Choroid plexus epithelial cell (primary cell): ENCODE measurements around the gene SELENOO.
A peak's percentile ranks its signal among the peaks of the same experiment; 100 is the strongest.

Experiments used
- DNase-seq: peaks from one replicate; pipeline ENCODE4 v3.0.0-alpha.2; 2010; ENCODE audit warnings: low read depth
- H3K4me3 ChIP-seq: 2 replicates; pipeline ENCODE4 v1.5.1; 2011; ENCODE audit warnings: low read depth, mild to moderate bottlenecking, control low read depth, low read length, moderate library complexity
- TF ChIP-seq, protein P1 (sequence below): conservative IDR thresholded peaks from 2 replicates; pipeline ENCODE4 v1.5.1; 2011; ENCODE audit warnings: low read depth, mild to moderate bottlenecking, control low read depth, inconsistent platforms, low read length, moderate library complexity

Gene SELENOO

DNA sequence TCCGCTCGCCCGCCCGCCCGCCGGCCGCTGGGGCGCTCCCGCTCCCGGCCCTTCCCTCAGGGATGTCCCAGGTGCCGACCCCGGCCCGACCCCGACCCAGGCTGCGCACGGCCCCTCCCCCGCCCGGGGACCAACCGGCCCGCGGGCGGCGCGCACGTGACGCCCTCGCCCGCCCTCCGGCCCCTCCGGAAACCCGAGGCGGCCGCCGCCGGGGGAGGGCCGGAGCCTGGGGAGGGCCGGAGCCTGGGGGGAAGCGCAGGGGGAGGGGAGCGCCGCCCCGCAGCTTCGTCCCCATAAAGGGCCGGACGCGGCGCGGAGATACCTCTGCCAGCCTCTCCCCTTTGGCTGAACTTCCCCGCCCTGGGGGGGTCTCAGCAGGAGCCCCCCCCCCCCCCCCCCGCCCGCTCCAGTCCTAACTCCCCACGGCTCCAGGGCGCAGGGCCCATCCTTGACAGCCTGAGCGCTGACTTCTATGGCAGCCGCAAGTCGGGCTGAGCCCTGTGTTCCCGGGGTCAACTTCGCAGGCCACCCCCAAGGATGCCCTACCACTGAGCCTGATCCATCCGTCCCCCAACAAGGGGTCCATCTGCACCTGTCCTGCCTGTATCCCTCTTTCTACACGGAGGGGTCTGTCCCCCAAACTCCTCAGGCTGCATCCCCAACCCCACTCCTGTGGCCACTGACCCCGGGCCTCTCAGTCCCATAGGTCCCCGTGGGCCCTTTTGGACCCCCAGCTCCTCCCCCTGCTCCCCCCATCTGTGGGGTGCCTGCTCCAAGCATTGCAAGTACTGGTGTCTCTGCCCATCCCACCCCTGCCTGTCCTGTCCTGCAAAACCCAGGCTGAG lies 61.0 kb downstream of the SELENOO start, which contains the start of gene MAPK12:
MAPK12 (minus strand) TSS at position 69 of the 845 bp plus-strand sequence. CDS start 174 bp downstream, outside the sequence.
- DNase-seq = peak; percentile 28
- TF ChIP-seq, protein P1, sequence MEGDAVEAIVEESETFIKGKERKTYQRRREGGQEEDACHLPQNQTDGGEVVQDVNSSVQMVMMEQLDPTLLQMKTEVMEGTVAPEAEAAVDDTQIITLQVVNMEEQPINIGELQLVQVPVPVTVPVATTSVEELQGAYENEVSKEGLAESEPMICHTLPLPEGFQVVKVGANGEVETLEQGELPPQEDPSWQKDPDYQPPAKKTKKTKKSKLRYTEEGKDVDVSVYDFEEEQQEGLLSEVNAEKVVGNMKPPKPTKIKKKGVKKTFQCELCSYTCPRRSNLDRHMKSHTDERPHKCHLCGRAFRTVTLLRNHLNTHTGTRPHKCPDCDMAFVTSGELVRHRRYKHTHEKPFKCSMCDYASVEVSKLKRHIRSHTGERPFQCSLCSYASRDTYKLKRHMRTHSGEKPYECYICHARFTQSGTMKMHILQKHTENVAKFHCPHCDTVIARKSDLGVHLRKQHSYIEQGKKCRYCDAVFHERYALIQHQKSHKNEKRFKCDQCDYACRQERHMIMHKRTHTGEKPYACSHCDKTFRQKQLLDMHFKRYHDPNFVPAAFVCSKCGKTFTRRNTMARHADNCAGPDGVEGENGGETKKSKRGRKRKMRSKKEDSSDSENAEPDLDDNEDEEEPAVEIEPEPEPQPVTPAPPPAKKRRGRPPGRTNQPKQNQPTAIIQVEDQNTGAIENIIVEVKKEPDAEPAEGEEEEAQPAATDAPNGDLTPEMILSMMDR = no peak
- H3K4me3 ChIP-seq = peak within 1 kb of the TSS; percentile 67

GRCh38 chr22:50262460-50262911 lies 61.7 kb downstream of the SELENOO start:
- TF ChIP-seq, protein P1 = no peak
- H3K4me3 ChIP-seq = no peak overlapping the region
- DNase-seq = no peak

GRCh38 chr22:50262973-50263617 lies 62.3 kb downstream of the SELENOO start:
- DNase-seq = no peak

GRCh38 chr22:50264104-50264745 lies 63.4 kb downstream of the SELENOO start:
- TF ChIP-seq, protein P1 = no peak
- no peak for DNase-seq
- H3K4me3 ChIP-seq = no peak overlapping the region

More at GRCh38 chr22:50262973-50263617, 62.3 kb downstream of the SELENOO start:
- no peak overlapping the region for H3K4me3 ChIP-seq
- TF ChIP-seq, protein P1 = no peak

DNA sequence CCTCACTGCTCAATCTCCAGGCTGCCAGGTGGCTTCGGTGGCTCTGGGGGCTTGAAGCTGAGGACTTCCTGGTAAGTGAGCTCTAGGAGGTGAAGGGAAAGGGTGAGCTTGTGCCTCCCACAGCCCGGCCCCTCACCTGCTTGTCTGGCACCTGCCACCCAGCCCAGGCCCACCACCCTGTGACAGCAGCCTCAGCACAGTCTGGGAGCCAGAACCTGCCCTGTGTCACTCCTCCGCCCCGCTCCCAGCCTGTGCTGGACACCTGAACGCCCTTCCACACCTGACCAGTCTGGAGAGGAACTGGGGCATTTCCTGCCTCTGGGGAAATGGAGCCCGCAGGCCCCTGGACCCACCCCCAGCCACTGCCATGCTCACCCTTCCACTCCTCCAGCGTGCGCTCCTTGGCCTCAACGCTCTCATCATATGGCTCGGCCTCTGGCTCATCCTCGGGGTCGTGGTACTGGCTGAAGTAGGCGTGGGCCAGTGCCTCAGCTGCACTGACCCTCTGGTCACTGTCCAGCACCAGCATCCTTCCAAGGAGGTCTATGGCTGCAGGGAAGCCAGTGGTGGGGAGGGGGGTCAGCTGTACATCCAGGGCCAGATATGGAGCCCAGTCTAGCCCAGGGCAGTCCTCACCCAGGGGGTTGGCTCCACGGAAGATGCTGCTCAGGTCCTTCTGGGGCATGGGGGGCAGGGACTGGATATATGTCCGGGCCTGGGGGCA lies 64.3 kb downstream of the SELENOO start:
- TF ChIP-seq, protein P1 = no peak
- DNase-seq = no peak
- no peak overlapping the region for H3K4me3 ChIP-seq

DNA sequence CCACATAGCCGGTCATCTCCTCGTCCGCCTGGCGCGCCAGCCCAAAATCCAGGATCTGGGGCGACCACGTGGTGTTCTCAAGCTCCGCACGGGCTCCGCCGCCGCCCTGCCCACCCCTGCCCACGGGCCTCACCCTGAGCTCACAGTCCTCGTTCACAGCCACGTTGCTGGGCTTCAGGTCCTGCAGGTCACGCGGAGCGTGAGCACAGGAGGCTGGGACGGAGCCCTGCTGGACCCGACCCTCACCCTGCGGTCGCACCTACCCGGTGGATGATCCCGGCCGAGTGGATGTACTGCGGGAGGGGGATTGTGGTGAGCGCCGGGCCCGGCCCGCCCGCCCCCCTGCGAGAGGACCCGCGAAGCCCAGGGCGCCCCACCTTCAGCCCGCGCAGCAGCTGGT lies 66.2 kb downstream of the SELENOO start:
- DNase-seq = no peak
- TF ChIP-seq, protein P1 = no peak
- H3K4me3 ChIP-seq = peak overlapping the region; percentile 46
